ENCODE data around the gene TNFRSF6B. TPM values are rescaled to one million over a fixed set of nuclear protein-coding genes. Genes with fewer than 3 reads are reported as not detected.

TNFRSF6B gene
- total and polyA plus RNA-seq, 7 donors: 0.56 to 16.1 (median 1.9) TPM; not detected in 1

DNA sequence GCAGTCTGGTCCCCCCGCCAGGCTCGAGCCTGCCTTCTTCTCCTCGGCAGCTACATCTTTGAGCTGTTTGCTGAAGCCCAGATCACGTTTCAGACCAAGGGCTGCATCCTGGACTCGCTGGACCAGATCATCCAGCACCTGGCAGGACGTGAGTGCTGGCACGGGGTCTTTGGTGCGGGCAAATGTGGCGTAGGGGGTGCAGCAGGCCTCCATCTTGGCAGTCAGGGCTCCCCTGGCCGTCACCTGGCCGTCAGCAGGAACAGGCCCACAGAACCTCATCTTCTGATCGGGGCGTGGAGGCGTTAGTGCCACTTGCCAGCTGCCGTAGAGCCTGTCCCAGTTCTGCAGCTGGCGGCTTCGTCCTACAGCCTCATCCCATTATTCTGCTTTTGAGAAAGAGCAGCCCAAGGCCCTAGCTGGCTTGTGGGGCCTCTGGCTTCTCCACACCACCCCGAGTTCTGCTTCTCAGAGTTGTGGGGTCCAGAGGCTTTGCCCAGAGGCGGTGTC, 16.6 kb upstream of the TNFRSF6B start:
- 90 to 91% (median 91%) methylated on average over 19 of the region's 19 CpGs for WGBS, 3 donors
- DNase-seq (no peak), ATAC-seq (no peak)
- Histone ChIP-seq H3K36me3 (ENCODE audit: insufficient read depth in 1 of 2, low read depth in 1 of 2) (peaks cover 0 to 51% of the 10 kb centered on the region in 2 donors), H3K27ac (no peak overlapping the region), H3K9me3 (no peaks in the 10 kb centered on the region), H3K27me3 (ENCODE audit: insufficient read depth in 3 of 3, low read length in 2 of 3) (no peaks in the 10 kb centered on the region), H3K4me3 (no peak overlapping the region), H3K4me1 (peaks cover 19% of the 10 kb centered on the region)
- no peak for TF ChIP-seq CTCF (IDR thresholded peaks at IDR 0.05)
- intact Hi-C loops (cut with DNase I): no loop called here

- peaks cover 0 to 45% of the 10 kb centered on the region in 2 donors for H3K36me3 ChIP-seq (ENCODE audit: insufficient read depth in 1 of 2, low read depth in 1 of 2)
- no peaks in the 10 kb centered on the region for H3K27me3 ChIP-seq (ENCODE audit: insufficient read depth in 3 of 3, low read length in 2 of 3)
- H3K27ac ChIP-seq: no peak overlapping the region
- no peak for DNase-seq
- H3K4me3 ChIP-seq: no peak overlapping the region
- peaks cover 19% of the 10 kb centered on the region for H3K4me1 ChIP-seq
- TF ChIP-seq CTCF (IDR thresholded peaks at IDR 0.05): no peak
- WGBS, 3 donors: 92 to 96% (median 96%) methylated on average over 13 of the region's 13 CpGs
- intact Hi-C loops (cut with DNase I): no loop called here
- H3K9me3 ChIP-seq: no peaks in the 10 kb centered on the region
- no peak for ATAC-seq
These were observed 16.0 kb upstream of the TNFRSF6B start for GRCh38 chr20:63680427-63680826.

DNA sequence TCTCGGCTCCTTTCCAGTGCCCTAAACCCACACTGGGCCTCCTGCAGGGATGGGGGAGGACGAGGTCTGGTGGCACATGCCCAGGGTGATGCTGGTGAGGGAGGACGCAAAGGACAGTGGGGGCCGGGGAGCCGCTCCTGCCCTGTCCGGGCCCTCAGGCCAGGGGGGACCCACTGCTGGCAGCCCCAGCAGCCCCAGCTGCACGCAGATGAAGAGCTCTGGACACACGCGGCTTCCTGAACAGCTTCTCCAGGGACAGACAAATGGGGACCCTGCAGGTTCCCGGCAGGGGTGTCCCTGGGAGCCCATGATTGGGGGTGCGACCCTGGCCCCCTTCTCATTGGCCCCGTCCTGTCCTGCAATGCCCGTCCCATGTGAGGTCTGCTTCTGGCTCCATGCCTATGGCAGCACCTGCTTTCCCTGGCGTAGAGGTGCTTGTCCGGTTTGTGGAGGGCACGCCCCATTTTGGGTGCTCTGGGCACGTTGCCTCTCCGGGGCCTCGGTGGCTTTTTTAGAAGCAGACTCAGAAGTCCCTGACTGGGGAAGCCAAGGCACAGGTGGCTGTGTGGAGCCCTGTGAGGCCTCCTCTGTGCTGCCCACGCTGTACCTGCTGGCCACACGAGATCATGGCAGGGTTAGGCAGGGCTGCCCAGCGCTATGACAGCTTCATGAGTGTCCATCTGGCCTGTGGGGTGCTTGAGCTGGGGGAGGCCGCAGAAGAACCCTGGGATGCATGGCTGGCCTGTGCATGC, 15.4 kb upstream of the TNFRSF6B start:
- TF ChIP-seq CTCF (IDR thresholded peaks at IDR 0.05): no peak
- H3K4me1 ChIP-seq: peaks cover 19% of the 10 kb centered on the region
- no peaks in the 10 kb centered on the region for H3K9me3 ChIP-seq
- peak overlapping the region; percentile 81 for H3K27ac ChIP-seq
- no peak for ATAC-seq
- intact Hi-C loops (cut with DNase I): no loop called here
- no peak overlapping the region for H3K4me3 ChIP-seq
- no peak for DNase-seq
- no peaks in the 10 kb centered on the region for H3K27me3 ChIP-seq (ENCODE audit: insufficient read depth in 3 of 3, low read length in 2 of 3)
- H3K36me3 ChIP-seq (ENCODE audit: insufficient read depth in 1 of 2, low read depth in 1 of 2): peaks cover 0 to 39% of the 10 kb centered on the region in 2 donors
- 82 to 90% (median 83%) methylated on average over 21 to 23 of the region's 23 CpGs for WGBS, 3 donors

- H3K4me3 ChIP-seq: no peak overlapping the region
- 95 to 96% (median 96%) methylated on average over 13 of the region's 13 CpGs for WGBS, 3 donors
- no peaks in the 10 kb centered on the region for H3K9me3 ChIP-seq
- H3K4me1 ChIP-seq: peaks cover 19% of the 10 kb centered on the region
- H3K36me3 ChIP-seq (ENCODE audit: insufficient read depth in 1 of 2, low read depth in 1 of 2): peaks cover 0 to 33% of the 10 kb centered on the region in 2 donors
- no peak for DNase-seq
- peak in 1 of 4 donors; percentile 6 for ATAC-seq
- no peak for TF ChIP-seq CTCF (IDR thresholded peaks at IDR 0.05)
- H3K27ac ChIP-seq: peak overlapping the region; percentile 81
- intact Hi-C loops (cut with DNase I): no loop called here
- no peaks in the 10 kb centered on the region for H3K27me3 ChIP-seq (ENCODE audit: insufficient read depth in 3 of 3, low read length in 2 of 3)
These were observed 14.8 kb upstream of the TNFRSF6B start for GRCh38 chr20:63681609-63682142.

All from psoas muscle (tissue), 8 donors.